Measurements from ENCODE around the gene GSG1L.

The GSG1L gene

GRCh38 chr16:28064150-28064549 is 636 bp upstream of the GSG1L start:
- DNase-seq (ENCODE audit: low read depth) = no peak

GRCh38 chr16:28062847-28063521 is 530 bp downstream of the GSG1L start:
- no peak for DNase-seq (ENCODE audit: low read depth)

GRCh38 chr16:28062261-28062846 is 1.2 kb downstream of the GSG1L start:
- DNase-seq (ENCODE audit: low read depth) = no peak

GRCh38 chr16:28061352-28062101 is 2.0 kb downstream of the GSG1L start:
- no peak for DNase-seq (ENCODE audit: low read depth)

GRCh38 chr16:28059841-28060575 is 3.5 kb downstream of the GSG1L start:
- no peak for DNase-seq (ENCODE audit: low read depth)

- DNase-seq (ENCODE audit: low read depth) = no peak
Measured at GRCh38 chr16:28058839-28059589, 4.5 kb downstream of the GSG1L start.

- DNase-seq (ENCODE audit: low read depth) = no peak
Measured at GRCh38 chr16:28057949-28058348, 5.6 kb downstream of the GSG1L start.

- no peak for DNase-seq (ENCODE audit: low read depth)
Measured at GRCh38 chr16:28053461-28053860, 10.1 kb downstream of the GSG1L start.

GRCh38 chr16:28052274-28053128 is 11.0 kb downstream of the GSG1L start:
- no peak for DNase-seq (ENCODE audit: low read depth)

GRCh38 chr16:28051486-28051885 is 12.0 kb downstream of the GSG1L start:
- DNase-seq (ENCODE audit: low read depth) = no peak

- DNase-seq (ENCODE audit: low read depth) = no peak
Measured at GRCh38 chr16:28042811-28043210, 20.7 kb downstream of the GSG1L start.

GRCh38 chr16:28041615-28042014 is 21.9 kb downstream of the GSG1L start:
- no peak for DNase-seq (ENCODE audit: low read depth)

- DNase-seq (ENCODE audit: low read depth) = no peak
Measured at GRCh38 chr16:28040039-28040438, 23.5 kb downstream of the GSG1L start.

GRCh38 chr16:28039493-28039892 is 24.0 kb downstream of the GSG1L start:
- no peak for DNase-seq (ENCODE audit: low read depth)

GRCh38 chr16:28038409-28038808 is 25.1 kb downstream of the GSG1L start:
- no peak for DNase-seq (ENCODE audit: low read depth)

GRCh38 chr16:28035866-28036393 is 27.6 kb downstream of the GSG1L start:
- no peak for DNase-seq (ENCODE audit: low read depth)

- no peak for DNase-seq (ENCODE audit: low read depth)
Measured at GRCh38 chr16:28033870-28034269, 29.6 kb downstream of the GSG1L start.

- no peak for DNase-seq (ENCODE audit: low read depth)
Measured at GRCh38 chr16:28029387-28030002, 34.0 kb downstream of the GSG1L start.

GRCh38 chr16:28027055-28027454 is 36.5 kb downstream of the GSG1L start:
- no peak for DNase-seq (ENCODE audit: low read depth)

GRCh38 chr16:28025631-28026030 is 37.9 kb downstream of the GSG1L start:
- no peak for DNase-seq (ENCODE audit: low read depth)

Data from HS-27A (cell line).